Activated naive CD8-positive, alpha-beta T cell (primary cell): ENCODE results near the gene FAM181B.
"Not testable (repeated sequence)": the region's sequence is repeated elsewhere in the genome, so short reads cannot be mapped to it uniquely, and the experiment has no call there.

Experiments used
- H3K27ac Mint-ChIP-seq: one replicate; pipeline ENCODE4 v1.8.0; 2021; ENCODE audit warnings: mixed read lengths
- H3K27me3 Mint-ChIP-seq: one replicate; pipeline ENCODE4 v1.8.0; 2021; ENCODE audit warnings: mixed read lengths
- H3K36me3 Mint-ChIP-seq: one replicate; pipeline ENCODE4 v1.8.0; 2021; ENCODE audit warnings: mixed read lengths
- H3K4me1 Mint-ChIP-seq: one replicate; pipeline ENCODE4 v1.8.0; 2021; ENCODE audit warnings: low read depth, mixed read lengths
- H3K4me3 Mint-ChIP-seq: one replicate; pipeline ENCODE4 v1.8.0; 2021; ENCODE audit warnings: mild to moderate bottlenecking, mixed read lengths
- H3K9me3 Mint-ChIP-seq: one replicate; pipeline ENCODE4 v1.8.0; 2021; ENCODE audit warnings: low read depth, mixed read lengths

Gene FAM181B

DNA sequence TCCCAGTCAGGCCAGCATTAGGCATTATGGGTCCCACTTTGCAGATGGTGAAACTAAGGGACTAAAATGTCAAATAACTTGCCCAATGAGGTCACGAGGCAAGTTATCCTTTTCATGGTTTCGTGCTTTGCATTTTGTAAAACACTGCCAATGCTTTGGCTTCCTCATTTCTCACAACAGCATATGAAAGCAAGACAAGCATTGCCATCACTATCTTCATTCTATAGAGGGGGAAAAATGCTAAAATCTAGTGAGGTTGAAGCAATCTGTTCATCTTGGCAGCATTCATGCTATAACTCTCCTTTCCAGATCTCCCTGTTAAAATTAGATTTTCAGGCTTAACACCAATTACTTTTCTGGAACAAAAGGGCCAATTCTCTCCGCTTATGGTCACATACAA is 14.8 kb downstream of the FAM181B start:
- H3K27me3 Mint-ChIP-seq: peaks cover 1% of the 10 kb centered on the region
- no peaks in the 10 kb centered on the region for H3K4me1 Mint-ChIP-seq
- H3K36me3 Mint-ChIP-seq: no peaks in the 10 kb centered on the region
- H3K9me3 Mint-ChIP-seq: no peaks in the 10 kb centered on the region
- no peak overlapping the region for H3K27ac Mint-ChIP-seq
- H3K4me3 Mint-ChIP-seq: no peak overlapping the region

DNA sequence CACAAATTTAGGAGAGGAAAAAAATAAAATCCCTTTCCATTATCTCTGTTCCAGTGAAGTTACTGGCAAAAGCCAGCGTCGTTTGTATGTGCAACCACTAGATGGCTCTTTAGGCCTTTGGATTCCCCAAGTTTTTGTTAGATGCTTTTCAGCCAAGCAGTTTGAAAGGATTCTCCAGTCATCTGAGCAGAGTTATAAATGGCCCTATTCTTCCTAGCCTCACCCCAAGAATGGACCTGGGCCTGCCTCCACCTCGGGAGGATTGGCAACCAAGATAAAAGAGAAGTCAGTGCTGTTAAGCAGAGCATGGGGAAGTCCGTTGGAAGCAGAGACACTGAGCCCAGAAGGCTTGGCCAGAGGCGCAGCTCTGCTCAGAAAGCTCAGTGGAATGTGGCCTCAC is 15.4 kb downstream of the FAM181B start:
- Mint-ChIP-seq H3K4me3 (no peak overlapping the region), H3K9me3 (no peaks in the 10 kb centered on the region), H3K36me3 (no peaks in the 10 kb centered on the region), H3K27me3 (peaks cover 1% of the 10 kb centered on the region), H3K4me1 (no peaks in the 10 kb centered on the region), H3K27ac (no peak overlapping the region)

DNA sequence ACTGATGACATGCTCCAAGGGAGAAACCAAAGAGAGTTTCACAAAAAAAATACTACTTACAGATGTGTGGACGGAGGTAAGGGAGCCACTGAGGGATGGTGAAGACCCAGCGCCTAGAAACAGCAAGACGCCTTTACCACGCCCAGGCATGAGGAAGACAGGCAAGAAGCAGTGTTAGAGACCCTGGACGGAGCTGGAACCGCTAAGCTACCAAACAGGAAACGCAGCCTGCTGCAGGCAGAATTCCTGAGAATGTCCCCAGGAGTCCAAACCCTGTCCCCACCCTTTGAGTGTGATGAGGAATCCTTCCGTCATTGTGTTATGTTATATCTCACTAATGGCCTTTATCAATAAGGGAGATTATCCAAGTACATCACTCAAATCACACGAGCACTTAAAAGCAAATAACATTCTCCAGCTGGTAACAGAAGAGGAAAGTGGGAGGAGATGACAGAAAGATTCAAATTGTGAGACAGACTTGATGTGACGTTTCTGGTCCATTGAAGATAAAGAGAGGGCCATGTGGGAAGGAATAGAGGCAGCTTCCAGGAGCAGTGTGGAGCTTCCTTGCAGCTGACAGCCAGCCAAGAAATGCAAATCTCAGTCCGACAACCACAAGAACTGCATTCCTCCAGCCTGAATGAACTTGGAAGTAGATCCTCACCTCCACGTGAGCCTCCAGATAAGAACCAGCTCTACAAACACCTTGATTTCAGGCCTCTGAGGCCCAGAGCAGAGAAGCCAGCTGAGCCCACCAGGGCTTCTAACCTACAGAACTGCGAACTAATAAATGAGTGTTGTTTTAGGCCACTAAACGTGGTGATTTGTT is 19.1 kb downstream of the FAM181B start:
- H3K27me3 Mint-ChIP-seq: peaks cover 1% of the 10 kb centered on the region

DNA sequence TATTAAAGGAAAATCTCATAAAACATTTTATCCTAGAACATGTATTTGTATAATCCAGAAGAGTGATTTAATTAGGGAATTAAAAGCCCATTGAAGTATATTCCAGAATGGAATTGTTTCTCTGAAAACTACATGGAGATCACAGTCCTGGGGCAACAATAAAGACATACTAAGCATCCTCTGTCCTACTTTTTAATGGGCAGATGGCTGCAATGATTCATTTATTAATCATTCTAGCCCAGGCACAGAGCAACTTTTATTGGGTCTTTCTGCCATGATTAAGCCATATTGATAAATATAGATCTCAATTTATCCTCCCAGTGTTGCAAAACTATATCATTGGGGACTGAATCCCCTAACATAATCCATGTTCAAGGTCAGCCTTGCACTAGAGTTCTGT is 22.0 kb downstream of the FAM181B start:
- Mint-ChIP-seq H3K9me3 (no peaks in the 10 kb centered on the region), H3K4me1 (no peaks in the 10 kb centered on the region), H3K4me3 (no peak overlapping the region), H3K36me3 (no peaks in the 10 kb centered on the region), H3K27ac (no peak overlapping the region), H3K27me3 (peaks cover 6% of the 10 kb centered on the region)

More for the DNA sequence above, 19.1 kb downstream of the FAM181B start:
- no peaks in the 10 kb centered on the region for H3K4me1 Mint-ChIP-seq
- no peak overlapping the region for H3K4me3 Mint-ChIP-seq
- no peaks in the 10 kb centered on the region for H3K36me3 Mint-ChIP-seq
- H3K9me3 Mint-ChIP-seq: no peaks in the 10 kb centered on the region
- H3K27ac Mint-ChIP-seq: no peak overlapping the region

DNA sequence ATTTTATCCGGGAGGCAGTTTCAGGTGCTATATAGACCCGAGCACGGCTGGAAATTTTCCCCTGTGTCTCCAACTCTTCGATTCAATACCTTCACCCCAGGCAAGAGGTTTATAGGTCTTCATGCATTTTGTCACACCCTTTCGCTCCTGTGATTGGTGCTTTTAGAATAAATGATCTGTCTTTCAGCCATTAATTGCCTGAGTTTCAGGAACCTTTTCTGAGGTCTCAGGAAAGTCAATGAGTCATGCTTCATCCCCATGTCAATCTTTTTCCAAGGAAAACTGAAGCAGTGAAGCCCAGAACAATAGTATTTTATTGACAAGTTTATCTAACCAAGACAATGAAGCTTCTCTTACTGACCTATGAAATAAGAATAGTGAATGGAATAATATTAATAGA is 29.9 kb downstream of the FAM181B start:
- no peaks in the 10 kb centered on the region for H3K36me3 Mint-ChIP-seq
- no peak overlapping the region for H3K4me3 Mint-ChIP-seq
- no peak overlapping the region for H3K27ac Mint-ChIP-seq
- H3K9me3 Mint-ChIP-seq: no peaks in the 10 kb centered on the region
- H3K4me1 Mint-ChIP-seq: no peaks in the 10 kb centered on the region
- peaks cover 11% of the 10 kb centered on the region for H3K27me3 Mint-ChIP-seq

DNA sequence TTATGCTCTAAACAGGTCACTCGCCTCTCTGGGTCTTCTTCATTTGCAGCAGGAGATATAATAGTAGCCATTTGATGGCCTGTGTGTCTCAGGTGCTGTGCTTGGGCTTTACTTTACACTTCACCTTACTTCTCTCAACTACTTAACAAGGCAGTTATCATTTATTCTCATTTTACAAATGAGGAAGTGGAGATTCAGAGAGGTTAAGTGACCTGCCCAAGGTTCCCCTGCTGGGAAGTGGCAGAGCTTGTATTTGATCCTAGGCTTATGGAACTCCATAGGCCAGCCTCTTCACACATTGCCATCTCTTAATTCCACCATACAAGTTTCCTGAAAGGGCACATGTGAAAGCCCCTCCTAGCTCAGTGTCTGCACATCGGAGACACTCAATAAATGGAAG is 30.4 kb downstream of the FAM181B start:
- peaks cover 10% of the 10 kb centered on the region for H3K27me3 Mint-ChIP-seq

DNA sequence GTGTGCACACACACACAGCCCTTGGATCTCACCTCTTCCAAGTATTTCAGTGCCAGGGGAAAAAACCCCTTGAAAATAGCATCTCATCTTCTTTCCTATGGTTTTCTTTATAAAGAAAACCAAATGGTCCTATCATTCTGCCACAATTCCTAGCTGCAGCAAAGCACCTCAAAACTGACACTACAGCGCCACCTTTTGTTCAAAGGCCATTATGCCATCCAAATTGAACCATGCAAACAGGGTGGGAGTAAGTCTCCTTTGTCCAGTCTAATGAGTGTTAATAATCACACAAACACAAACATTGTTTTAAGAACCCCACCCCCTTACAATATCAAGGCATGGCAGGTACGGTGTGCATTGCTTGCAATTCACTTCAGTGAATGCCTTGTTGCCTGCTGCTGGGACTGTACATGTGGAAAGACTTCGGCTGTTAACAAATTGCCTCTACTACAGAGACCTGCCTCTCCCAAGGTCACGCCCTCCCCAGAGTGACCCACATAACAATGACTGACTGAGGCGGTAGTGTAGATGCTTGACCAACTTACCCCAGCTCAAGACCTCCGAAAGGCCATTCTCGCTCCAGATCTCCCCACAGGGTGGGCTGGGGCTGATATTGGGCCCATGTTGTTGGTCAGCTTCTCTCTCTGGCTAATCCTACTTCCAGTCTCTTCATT is 31.7 kb downstream of the FAM181B start:
- no peak overlapping the region for H3K4me3 Mint-ChIP-seq
- H3K27ac Mint-ChIP-seq: no peak overlapping the region
- no peaks in the 10 kb centered on the region for H3K36me3 Mint-ChIP-seq
- H3K9me3 Mint-ChIP-seq: no peaks in the 10 kb centered on the region
- H3K4me1 Mint-ChIP-seq: no peaks in the 10 kb centered on the region
- H3K27me3 Mint-ChIP-seq: peaks cover 7% of the 10 kb centered on the region

More for the DNA sequence above, 30.4 kb downstream of the FAM181B start:
- H3K27ac Mint-ChIP-seq: no peak overlapping the region
- H3K4me1 Mint-ChIP-seq: no peaks in the 10 kb centered on the region
- H3K4me3 Mint-ChIP-seq: no peak overlapping the region
- H3K9me3 Mint-ChIP-seq: no peaks in the 10 kb centered on the region
- no peaks in the 10 kb centered on the region for H3K36me3 Mint-ChIP-seq

DNA sequence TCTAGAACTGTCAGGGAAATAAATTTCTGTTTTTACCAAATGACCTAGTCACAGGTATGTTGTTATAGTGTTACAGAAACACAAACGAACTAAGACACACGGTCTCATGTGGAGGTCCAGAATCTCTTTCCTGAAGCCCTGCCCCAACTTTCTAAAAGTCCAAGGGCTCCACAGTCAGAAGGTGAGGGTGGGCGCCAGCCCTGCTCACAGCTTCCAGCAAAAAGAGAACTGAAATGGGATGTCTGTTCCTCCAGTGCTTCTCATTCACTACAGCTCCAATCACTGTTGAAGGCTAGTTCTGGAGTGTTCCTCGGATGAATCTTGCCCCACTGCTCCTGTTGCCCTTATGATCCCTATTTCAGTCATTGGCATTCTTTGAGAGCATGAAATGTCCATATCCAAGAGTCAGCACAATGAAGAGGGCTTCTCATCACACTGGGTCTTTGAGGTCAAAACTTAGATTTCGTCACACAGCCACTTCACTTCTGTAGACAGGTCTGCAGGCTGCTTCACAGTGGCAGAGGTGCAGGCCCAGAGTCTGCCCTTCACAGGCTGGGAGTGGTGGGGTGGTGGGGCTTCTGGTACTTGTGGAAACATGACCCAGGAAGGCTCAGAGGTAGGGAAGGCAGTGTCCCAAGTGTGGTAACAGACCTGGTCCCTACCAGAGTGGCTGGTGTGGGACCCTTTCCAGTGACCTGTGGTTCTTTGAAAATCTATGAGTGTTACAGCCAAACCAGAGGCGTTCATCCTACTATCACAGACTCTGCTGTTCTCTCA is 34.9 kb downstream of the FAM181B start:
- no peak overlapping the region for H3K27ac Mint-ChIP-seq
- no peaks in the 10 kb centered on the region for H3K4me1 Mint-ChIP-seq

DNA sequence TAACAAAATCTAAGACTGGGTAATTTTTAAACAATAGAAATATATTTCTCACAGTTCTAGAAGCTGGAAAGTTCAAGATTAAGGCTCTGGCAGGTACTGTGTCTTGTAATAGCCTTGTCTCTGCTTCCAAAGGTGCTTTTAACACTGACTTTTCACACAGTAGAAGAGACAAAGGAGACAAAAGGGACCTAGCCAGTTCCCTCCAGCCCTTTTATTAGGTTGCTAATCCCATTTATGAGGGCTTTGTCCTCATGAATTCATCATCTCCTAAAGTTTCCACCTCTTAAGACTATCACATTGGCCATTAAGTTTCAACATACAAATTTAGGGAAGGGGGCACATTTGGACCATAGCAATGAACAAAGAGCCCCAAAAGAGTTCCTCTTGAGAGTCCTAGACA is 40.7 kb downstream of the FAM181B start:
- Mint-ChIP-seq H3K36me3 (no peaks in the 10 kb centered on the region), H3K27ac (no peak overlapping the region), H3K9me3 (no peaks in the 10 kb centered on the region), H3K4me1 (no peaks in the 10 kb centered on the region), H3K4me3 (no peak overlapping the region), H3K27me3 (no peaks in the 10 kb centered on the region)

More for the DNA sequence above, 34.9 kb downstream of the FAM181B start:
- Mint-ChIP-seq H3K36me3 (no peaks in the 10 kb centered on the region), H3K27me3 (peaks cover 5% of the 10 kb centered on the region), H3K4me3 (no peak overlapping the region), H3K9me3 (no peaks in the 10 kb centered on the region)

DNA sequence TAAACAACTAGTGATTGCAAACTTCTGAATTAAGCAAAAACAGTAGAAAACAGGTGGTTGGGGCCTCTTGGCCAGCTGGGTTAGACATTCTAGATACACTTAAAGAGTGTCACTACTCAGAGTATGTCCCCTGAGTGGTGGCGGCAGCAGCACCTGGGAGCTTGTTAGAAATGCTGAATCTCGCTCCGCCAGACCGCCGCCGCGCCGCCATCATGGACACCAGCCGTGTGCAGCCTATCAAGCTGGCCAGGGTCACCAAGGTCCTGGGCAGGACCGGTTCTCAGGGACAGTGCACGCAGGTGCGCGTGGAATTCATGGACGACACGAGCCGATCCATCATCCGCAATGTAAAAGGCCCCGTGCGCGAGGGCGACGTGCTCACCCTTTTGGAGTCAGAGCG is 44.3 kb downstream of the FAM181B start:
- not testable (repeated sequence) for H3K4me1 Mint-ChIP-seq, H3K27ac Mint-ChIP-seq, H3K36me3 Mint-ChIP-seq, H3K4me3 Mint-ChIP-seq, H3K9me3 Mint-ChIP-seq, H3K27me3 Mint-ChIP-seq

DNA sequence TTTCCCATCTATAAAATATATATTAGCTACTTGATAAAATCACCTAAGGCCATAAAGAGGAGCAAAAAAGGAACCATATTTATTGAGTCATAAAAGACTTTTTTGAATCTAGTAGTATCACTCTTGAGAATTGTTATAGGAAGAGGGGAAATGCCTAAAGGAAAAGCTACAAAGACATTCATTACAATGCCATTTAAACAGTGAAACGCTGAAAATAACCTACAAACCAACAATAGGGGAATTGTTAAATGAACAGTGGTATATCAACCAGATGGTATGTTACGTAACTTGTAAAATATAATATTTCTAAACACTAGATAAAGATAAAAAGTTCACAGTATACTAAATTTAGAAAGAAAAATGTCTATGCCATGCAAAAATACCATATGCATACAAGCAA is 47.5 kb downstream of the FAM181B start:
- no peak overlapping the region for H3K4me3 Mint-ChIP-seq
- no peaks in the 10 kb centered on the region for H3K9me3 Mint-ChIP-seq
- peaks cover 14% of the 10 kb centered on the region for H3K27me3 Mint-ChIP-seq
- no peak overlapping the region for H3K27ac Mint-ChIP-seq
- H3K4me1 Mint-ChIP-seq: peaks cover 3% of the 10 kb centered on the region
- H3K36me3 Mint-ChIP-seq: no peaks in the 10 kb centered on the region

DNA sequence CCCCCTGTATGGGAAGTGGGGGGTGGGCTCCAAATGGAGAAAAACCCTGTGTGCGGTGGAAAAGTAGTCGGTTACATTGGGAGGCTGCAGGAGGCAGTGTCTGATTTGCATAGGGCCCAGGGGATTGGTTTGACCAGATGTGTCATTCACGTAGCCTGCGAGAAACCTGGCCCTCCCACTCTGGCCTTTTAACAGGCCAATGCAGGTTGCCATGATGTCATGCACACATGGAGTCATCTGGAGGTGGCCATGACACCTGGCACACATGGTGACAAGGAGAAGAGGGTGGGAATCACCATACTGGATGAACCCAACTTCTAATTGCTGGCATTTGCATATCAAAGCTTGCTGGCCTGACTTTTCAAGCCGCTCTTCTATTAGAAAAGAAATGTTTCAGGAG is 50.6 kb downstream of the FAM181B start:
- Mint-ChIP-seq H3K27me3 (peaks cover 14% of the 10 kb centered on the region), H3K4me1 (peaks cover 3% of the 10 kb centered on the region), H3K4me3 (no peak overlapping the region), H3K36me3 (no peaks in the 10 kb centered on the region), H3K9me3 (no peaks in the 10 kb centered on the region), H3K27ac (no peak overlapping the region)

DNA sequence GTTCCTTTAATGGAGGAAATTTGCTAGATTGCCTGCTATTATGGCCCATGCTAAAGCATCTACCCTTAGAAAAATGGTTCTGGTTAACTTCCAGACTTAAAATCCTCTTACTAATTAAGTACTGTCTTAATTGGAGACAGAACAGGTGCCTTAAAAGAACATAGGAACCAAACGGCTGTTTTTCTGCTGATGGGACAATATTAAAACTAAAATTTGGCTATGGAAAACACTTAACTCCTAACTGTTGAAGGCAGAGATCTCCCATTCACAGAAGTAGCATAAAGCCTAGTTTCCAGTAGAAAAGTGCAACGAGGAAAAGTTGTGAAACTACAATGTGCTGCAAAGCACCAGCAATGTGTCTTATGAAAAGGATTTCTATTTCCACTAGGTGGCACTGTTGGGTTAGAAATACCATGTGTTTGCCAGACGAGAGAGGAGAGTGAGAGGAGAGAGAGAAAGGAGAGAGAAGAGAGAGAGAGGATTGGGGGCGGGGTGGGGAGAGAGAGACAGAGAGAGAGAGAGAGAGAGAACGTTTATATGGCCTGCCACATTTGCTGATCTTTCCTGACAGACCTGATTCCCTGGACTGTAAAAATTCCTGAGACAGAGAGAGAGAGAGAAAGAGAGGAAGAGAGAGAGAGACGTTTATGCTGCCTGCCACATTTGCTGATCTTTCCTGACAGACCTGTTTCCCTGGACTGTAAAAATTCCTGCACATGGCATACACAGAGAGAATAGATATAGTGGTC is 51.5 kb downstream of the FAM181B start:
- no peak overlapping the region for H3K27ac Mint-ChIP-seq
- H3K36me3 Mint-ChIP-seq: no peaks in the 10 kb centered on the region
- no peak overlapping the region for H3K4me3 Mint-ChIP-seq
- H3K4me1 Mint-ChIP-seq: peaks cover 3% of the 10 kb centered on the region
- no peaks in the 10 kb centered on the region for H3K9me3 Mint-ChIP-seq
- H3K27me3 Mint-ChIP-seq: peaks cover 11% of the 10 kb centered on the region

DNA sequence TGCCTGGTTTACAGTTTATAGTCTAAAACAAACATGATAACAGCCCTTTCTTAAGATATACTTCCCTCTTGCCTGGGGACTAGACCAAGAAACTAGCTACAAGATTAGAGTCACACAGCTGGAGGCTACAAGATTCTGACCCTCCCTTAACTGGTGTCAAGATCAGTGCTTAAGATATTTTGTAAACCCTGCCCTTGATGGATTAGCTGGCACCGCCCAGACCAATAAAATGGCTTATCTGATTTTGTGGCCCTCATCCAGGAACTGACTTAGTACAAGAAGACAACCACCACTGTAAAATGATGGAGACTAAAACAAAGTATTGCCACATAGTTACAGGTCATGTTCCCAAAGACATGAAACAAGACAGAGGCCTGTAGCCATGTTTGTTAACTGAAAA is 53.4 kb downstream of the FAM181B start:
- Mint-ChIP-seq H3K4me3 (no peak overlapping the region), H3K27me3 (peaks cover 15% of the 10 kb centered on the region), H3K4me1 (peaks cover 3% of the 10 kb centered on the region), H3K27ac (no peak overlapping the region), H3K9me3 (no peaks in the 10 kb centered on the region), H3K36me3 (no peaks in the 10 kb centered on the region)
